ENCODE results near the gene CCNB1.
"Not testable (repeated sequence)": the region's sequence is repeated elsewhere in the genome, so short reads cannot be mapped to it uniquely, and the experiment has no call there.

The CCNB1 gene

DNA sequence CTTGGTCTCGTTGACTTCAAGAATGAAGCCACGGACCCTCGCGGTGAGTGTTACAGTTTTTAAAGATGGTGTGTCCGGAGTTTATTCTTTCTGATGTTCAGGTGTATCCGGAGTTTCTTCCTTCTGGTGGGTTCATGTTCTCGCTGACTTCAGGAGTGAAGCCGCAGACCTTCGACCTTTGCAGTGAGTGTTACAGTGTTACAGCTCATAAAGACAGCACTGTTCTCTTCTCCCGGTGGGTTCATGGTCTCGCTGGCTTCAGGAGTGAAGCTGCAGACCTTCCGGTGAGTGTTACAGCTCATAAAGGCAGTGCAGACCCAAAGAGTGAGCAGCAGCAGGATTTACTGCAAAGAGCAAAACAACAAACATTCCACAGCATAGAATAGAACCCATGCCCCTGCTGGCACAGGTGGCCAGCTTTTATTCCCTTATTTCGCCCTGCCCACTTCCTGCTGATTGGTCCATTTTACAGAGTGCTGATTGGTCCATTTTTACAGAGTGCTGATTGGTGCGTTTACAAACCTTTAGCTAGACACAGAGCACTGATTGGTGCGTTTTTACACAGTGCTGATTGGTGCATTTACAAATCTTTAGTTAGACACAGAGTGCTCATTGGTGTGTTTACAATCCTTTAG, 14.8 kb downstream of the CCNB1 start:
- DNase-seq (ENCODE audit: low read depth in 1 of 2, low spot score in 1 of 2): not testable (repeated sequence)

- DNase-seq (ENCODE audit: low read depth in 1 of 2, low spot score in 1 of 2): no peak
These were observed 17.7 kb downstream of the CCNB1 start for GRCh38 chr5:69184621-69185020.

DNA sequence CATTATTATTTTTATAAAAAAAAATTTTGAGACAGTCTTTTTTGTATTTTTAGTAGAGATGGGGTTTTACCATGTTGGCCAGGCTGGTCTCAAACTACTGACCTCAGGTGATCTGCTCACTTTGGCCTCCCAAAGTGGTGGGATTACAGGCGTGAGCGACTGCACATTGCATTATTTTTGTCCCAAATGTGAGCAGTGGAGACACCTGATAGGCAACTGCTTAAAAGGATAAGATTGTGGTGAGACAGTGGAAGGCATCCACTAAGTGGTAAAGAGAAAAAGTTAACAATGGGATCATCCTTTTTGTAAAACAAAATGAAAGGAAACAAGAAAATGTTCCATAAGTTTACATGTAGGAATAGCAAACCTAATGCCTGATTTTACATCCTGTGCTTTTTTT, 20.4 kb downstream of the CCNB1 start:
- no peak for DNase-seq (ENCODE audit: low read depth in 1 of 2, low spot score in 1 of 2)

DNA sequence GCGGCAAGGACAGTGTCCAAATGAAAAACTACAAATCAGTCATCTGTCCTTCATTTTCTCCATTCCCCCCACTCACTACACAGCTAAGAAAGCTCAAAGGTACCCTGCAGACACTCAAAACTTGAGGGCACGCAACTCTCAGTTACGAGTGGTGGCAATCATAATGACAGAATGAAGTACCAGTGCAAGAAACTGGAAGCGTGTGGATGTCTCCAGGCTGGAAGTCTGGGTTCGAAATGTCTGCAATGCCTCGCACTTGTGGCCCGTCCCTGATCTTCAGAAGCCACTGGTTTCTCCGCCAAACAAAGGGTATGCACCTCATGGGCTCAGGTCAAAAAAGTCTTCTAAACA, 21.8 kb downstream of the CCNB1 start:
- no peak for DNase-seq (ENCODE audit: low read depth in 1 of 2, low spot score in 1 of 2)

GRCh38 chr5:69189162-69190086, 22.5 kb downstream of the CCNB1 start, which contains the start of gene CENPH:
TSS of gene CENPH (plus strand) at chr5:69189583. CDS start at chr5:69189635, 52 bp downstream.
- peak; percentile 77 to 87 for DNase-seq (ENCODE audit: low read depth in 1 of 2, low spot score in 1 of 2)

DNA sequence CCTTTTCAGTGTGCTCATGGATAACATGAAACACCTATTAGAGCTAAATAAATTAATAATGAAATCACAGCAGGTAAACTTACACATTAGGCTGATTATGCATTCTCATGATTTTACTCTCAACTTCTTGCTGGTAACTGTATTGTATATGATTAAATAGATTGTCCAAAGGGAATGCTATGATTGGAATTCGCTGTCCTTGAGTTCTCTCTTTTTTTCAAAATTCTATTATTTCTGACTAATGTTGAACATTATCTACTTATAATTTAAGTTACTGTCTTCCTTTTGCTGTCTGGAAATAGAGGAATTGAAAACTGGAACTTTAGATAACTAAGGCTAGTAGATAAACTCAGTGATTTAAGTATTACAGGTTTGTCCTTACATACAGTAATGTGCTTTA, 35.5 kb downstream of the CCNB1 start:
- no peak for DNase-seq (ENCODE audit: low read depth in 1 of 2, low spot score in 1 of 2)

GRCh38 chr5:69206528-69207190, 39.7 kb downstream of the CCNB1 start:
- no peak for DNase-seq (ENCODE audit: low read depth in 1 of 2, low spot score in 1 of 2)

DNA sequence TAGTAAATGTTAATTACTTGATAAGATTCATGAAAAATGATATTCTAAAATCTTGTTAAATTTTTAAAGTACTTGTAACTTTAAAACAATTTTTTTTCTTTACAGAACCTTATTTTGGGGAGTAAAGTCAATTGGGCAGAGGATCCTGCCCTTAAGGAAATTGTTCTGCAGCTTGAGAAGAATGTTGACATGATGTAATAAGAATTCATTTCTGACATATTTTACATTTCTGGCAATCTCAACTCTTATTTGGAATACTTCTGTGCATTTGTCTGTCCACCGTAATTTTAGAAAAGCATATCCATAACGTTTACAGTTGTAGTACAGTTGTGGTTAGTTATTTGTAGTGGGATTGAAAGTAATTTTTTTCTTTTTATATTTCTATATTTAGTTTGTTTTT, 42.7 kb downstream of the CCNB1 start:
- DNase-seq (ENCODE audit: low read depth in 1 of 2, low spot score in 1 of 2): no peak

GRCh38 chr5:69211200-69211599, 44.2 kb downstream of the CCNB1 start:
- DNase-seq (ENCODE audit: low read depth in 1 of 2, low spot score in 1 of 2): no peak

DNA sequence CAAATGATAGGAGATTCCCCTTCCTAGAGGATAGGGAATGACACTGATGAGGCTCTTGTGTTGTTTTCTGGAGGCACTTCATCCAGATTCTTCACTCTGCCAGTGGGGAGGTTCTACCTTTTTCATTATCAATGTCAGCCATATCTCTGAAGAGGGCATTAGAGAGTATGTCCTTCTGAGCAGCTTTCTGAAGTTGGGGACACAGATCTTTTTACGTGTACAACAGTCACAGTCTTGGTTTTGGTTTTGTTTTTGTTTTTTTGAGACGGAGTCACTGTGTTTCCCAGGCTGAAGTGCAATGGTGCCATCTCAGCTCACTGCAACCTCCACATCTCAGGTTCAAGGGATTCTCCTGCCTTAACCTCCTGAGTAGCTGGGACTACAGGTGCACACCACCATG, 45.1 kb downstream of the CCNB1 start:
- no peak for DNase-seq (ENCODE audit: low read depth in 1 of 2, low spot score in 1 of 2)

GRCh38 chr5:69213513-69214215, 46.7 kb downstream of the CCNB1 start:
- DNase-seq (ENCODE audit: low read depth in 1 of 2, low spot score in 1 of 2): no peak

DNA sequence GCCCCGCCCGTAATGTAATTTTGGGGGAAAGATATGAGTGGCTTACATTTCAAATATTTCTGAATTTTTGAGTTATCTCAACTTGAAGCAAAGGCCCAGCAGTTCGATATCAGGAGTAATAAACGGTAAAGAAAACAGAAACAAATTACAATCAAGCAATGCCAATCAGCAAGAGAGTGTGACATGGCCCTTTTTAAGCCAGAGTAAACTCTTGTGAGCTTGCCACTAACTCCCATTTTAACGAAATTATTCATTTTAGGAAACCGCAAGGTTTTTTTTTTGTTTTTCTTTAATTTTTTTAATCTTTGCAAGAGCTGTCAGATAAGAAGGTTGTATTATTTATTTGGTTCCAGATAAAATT, 50.2 kb downstream of the CCNB1 start:
- DNase-seq (ENCODE audit: low read depth in 1 of 2, low spot score in 1 of 2): no peak

GRCh38 chr5:69217548-69218526, 50.9 kb downstream of the CCNB1 start:
- peak; percentile 86 to 94 for DNase-seq (ENCODE audit: low read depth in 1 of 2, low spot score in 1 of 2)

- no peak for DNase-seq (ENCODE audit: low read depth in 1 of 2, low spot score in 1 of 2)
These were observed 53.0 kb downstream of the CCNB1 start for GRCh38 chr5:69219939-69220338.

DNA sequence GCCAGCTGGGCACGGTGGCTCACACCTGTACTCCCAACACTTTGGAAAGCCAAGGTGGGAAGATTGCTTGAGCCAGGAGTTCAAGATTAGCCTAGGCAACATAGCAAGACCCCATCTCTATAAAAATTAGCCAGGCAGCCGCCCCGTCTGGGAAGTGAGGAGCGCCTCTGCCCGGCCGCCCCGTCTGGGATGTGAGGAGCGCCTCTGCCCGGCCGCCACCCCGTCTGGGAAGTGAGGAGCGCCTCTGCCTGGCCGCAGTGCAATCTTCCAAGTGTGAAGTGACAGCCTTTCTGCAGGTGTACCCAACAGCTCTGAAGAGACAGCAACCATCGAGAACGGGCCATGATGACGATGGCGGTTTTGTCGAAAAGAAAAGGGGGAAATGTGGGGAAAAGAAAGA, 53.4 kb downstream of the CCNB1 start:
- not testable (repeated sequence) for DNase-seq (ENCODE audit: low read depth in 1 of 2, low spot score in 1 of 2)

DNA sequence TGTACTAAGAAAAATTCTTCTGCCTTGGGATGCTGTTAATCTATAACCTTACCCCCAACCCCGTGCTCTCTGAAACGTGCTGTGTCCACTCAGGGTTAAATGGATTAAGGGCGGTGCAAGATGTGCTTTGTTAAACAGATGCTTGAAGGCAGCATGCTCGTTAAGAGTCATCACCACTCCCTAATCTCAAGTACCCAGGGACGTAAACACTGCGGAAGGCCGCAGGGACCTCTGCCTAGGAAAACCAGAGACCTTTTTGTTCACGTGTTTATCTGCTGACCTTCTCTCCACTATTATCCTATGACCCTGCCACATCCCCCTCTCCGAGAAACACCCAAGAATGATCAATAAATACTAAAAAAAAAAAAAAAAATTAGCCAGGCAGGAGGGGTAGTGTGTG, 53.9 kb downstream of the CCNB1 start:
- not testable (repeated sequence) for DNase-seq (ENCODE audit: low read depth in 1 of 2, low spot score in 1 of 2)

- no peak for DNase-seq (ENCODE audit: low read depth in 1 of 2, low spot score in 1 of 2)
These were observed 57.6 kb downstream of the CCNB1 start for GRCh38 chr5:69224520-69224919.

DNA sequence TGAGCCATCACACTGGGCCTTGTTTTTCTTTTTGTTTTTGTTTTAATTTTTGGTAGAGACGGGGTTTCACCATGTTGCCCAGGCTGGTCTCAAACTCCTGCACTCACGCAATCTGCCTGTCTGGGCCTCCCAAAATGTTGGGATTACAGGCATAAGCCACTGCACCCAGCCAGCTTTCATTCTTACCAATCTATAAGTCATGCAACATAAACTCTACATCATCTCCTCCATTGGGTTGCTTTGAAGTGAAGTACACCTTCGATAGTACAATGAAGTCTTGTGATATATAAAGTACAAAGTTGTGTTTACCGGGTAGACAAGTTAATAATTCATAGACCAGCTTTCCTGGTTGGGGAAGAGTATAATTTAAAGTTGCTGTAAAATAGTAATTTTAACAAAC, 58.9 kb downstream of the CCNB1 start:
- no peak for DNase-seq (ENCODE audit: low read depth in 1 of 2, low spot score in 1 of 2)

All from stimulated activated CD4-positive, alpha-beta T cell treated with anti-CD3 and anti-CD28 coated beads, Interleukin-15, amount 100 ng/mL, for 1 hour (primary cell).